ENCODE measurements around the gene EFNA5. TPM values are rescaled to one million over a fixed set of nuclear protein-coding genes. Genes with fewer than 3 reads are reported as not detected.

The EFNA5 gene
- total RNA-seq, 1 donor from 2014 or later, result 2.2 TPM

GRCh38 chr5:107368615-107369014, 302.1 kb downstream of the EFNA5 start:
- intact Hi-C loops (cut with DNase I), result no loop called here
- H3K9me3 ChIP-seq, result no peaks in the 10 kb centered on the region
- H3K4me1 ChIP-seq, result no peaks in the 10 kb centered on the region
- no peak overlapping the region for H3K27ac ChIP-seq
- TF ChIP-seq CTCF (IDR thresholded peaks at IDR 0.05), result no peak
- H3K4me3 ChIP-seq, result no peak overlapping the region
- DNase-seq (ENCODE audit: low spot score in 2 of 2), result no peak
- H3K27me3 ChIP-seq, result no peaks in the 10 kb centered on the region
- H3K36me3 ChIP-seq, result no peaks in the 10 kb centered on the region

- Histone ChIP-seq H3K36me3 (no peaks in the 10 kb centered on the region), H3K9me3 (no peaks in the 10 kb centered on the region), H3K27me3 (no peaks in the 10 kb centered on the region), H3K27ac (no peak overlapping the region), H3K4me1 (no peaks in the 10 kb centered on the region), H3K4me3 (no peak overlapping the region)
- intact Hi-C loops (cut with DNase I), result no loop called here
- no peak for DNase-seq (ENCODE audit: low spot score in 2 of 2)
- TF ChIP-seq CTCF (IDR thresholded peaks at IDR 0.05), result no peak
Measured at GRCh38 chr5:107367939-107368338, 302.8 kb downstream of the EFNA5 start.

- H3K9me3 ChIP-seq, result no peaks in the 10 kb centered on the region
- TF ChIP-seq CTCF (IDR thresholded peaks at IDR 0.05), result no peak
- intact Hi-C loops (cut with DNase I), result no loop called here
- no peak for DNase-seq (ENCODE audit: low spot score in 2 of 2)
- H3K27ac ChIP-seq, result no peak overlapping the region
- H3K27me3 ChIP-seq, result no peaks in the 10 kb centered on the region
- H3K4me1 ChIP-seq, result no peaks in the 10 kb centered on the region
- no peak overlapping the region for H3K4me3 ChIP-seq
- H3K36me3 ChIP-seq, result no peaks in the 10 kb centered on the region
Measured at GRCh38 chr5:107367480-107367879, 303.3 kb downstream of the EFNA5 start.

- TF ChIP-seq CTCF (IDR thresholded peaks at IDR 0.05), result no peak
- H3K4me3 ChIP-seq, result no peak overlapping the region
- no peaks in the 10 kb centered on the region for H3K27me3 ChIP-seq
- no peak overlapping the region for H3K27ac ChIP-seq
- H3K9me3 ChIP-seq, result no peaks in the 10 kb centered on the region
- no peaks in the 10 kb centered on the region for H3K36me3 ChIP-seq
- DNase-seq (ENCODE audit: low spot score in 2 of 2), result no peak
- intact Hi-C loops (cut with DNase I), result no loop called here
- no peaks in the 10 kb centered on the region for H3K4me1 ChIP-seq
Measured at GRCh38 chr5:107365320-107366109, 305.2 kb downstream of the EFNA5 start.

GRCh38 chr5:107364443-107365319, 306.1 kb downstream of the EFNA5 start:
- Histone ChIP-seq H3K4me3 (no peak overlapping the region), H3K27me3 (no peaks in the 10 kb centered on the region), H3K36me3 (no peaks in the 10 kb centered on the region), H3K9me3 (no peaks in the 10 kb centered on the region), H3K27ac (no peak overlapping the region), H3K4me1 (peaks cover 0 to under 1% of the 10 kb centered on the region in 2 donors)
- TF ChIP-seq CTCF (IDR thresholded peaks at IDR 0.05), result no peak
- intact Hi-C loops (cut with DNase I), result no loop called here
- DNase-seq (ENCODE audit: low spot score in 2 of 2), result no peak
